Inferior parietal cortex (tissue), 1 donor: ENCODE results near the gene ITGB7.
A peak's percentile ranks its signal among the peaks of the same experiment; 100 is the strongest.

Experiments
- DNase-seq: peaks from one replicate; pipeline ENCODE4 v3.0.0-alpha.2; 2016; ENCODE audit errors: extremely low spot score

The ITGB7 gene

GRCh38 chr12:53231921-53232645, 25.0 kb upstream of the ITGB7 start, which contains the start of gene RARG:
Gene RARG, minus strand, starts transcription at chr12:53232209. Its CDS starts 4,664 bp downstream, at chr12:53227545.
- no peak for DNase-seq

- no peak for DNase-seq
Observed at GRCh38 chr12:53231671-53231920, 24.5 kb upstream of the ITGB7 start.

- no peak for DNase-seq
Observed at GRCh38 chr12:53230108-53230845, 23.2 kb upstream of the ITGB7 start.

DNA sequence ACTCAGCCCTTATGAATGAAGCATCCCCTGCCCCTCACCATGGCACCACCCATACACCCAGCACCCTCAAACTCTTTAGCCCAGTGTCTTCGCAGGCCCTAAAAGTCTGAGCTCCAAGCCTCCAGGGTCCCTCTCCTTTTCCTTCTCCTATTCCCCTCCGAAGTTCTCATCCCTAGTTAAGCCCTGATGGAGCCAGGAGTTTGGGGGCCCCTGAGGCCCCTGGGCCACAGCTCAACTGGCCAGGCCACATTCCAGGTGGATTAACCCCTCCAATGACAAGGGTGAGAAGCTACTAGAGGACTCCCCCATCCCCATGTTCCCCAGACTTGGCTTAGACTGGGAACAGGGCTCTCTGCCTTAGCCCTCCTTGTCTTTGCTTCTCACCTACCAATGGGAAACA, 22.4 kb upstream of the ITGB7 start:
- DNase-seq = no peak

DNA sequence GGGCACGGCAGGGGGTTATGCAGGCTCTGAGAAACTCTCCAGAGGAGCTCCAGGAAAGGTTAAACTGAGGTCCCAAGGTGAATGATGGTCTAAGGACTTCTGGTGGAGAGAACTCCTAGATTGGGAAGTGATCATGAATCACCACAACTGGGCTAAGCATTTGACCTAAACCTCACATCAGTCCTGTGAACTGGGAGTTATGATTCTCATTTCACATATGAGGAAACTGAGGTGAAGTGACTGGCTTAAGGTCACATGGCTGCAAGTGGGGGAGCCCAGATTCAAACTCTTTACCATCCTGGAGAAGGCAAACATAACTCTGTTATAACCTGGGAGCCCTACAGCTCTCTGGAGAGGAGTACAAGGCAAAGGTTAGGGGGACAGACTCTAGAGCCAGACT, 20.8 kb upstream of the ITGB7 start:
- DNase-seq = no peak

GRCh38 chr12:53227341-53227740, 20.3 kb upstream of the ITGB7 start:
- no peak for DNase-seq

DNA sequence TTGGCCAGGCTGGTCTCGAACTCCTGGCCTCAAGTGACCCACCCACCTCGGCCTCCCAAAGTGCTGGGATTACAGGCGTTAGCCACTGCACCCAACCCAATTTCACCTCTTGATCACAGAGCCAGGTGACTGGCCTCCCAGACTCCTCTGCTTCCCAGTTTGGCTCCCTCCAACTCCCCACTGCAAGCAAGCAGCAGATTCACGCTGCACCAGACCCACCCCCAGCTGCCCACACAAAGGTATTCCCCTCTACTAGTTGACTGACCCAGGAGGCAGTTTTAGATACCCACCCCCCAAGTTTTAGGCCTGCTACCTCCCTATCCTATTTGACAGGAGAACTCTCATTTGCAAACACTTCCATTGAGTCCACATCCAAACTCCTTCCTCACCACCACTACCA, 19.8 kb upstream of the ITGB7 start:
- no peak for DNase-seq

DNA sequence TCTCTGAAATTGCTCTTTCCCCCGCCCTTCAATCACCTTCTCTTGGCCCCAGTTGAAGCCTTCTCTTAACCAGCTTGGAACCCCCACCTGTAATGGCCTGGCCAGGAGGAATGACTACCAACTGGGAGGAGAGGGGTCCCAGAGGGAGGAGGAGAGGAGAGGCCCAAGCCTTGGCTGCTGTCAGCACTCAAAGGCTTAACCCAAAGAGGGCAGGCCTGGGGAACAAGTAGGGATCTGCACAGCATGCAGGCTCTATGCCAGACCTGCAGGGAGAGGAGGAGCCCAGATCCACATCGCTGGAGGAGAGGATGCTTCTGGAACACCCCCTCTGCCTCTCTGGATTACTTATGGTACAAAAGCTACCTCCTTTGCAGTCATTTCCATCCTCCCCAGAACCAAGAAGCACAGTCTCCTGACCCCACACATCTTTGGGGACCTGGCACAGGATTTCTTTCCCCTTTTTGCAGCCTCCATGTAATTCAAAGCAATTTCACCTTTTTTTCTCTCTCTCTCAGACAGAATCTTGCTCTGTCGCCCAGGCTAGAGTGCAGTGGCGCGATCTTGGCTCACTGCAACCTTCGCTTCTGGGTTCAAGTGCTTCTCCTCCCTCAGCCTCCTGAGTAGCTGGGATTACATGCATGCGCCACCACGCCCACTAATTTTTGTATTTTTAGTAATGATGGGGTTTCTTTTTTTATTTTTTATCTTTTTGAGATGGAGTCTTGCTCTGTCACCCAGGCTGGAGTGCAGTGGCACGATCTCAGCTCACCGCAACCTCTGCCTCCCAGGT, 18.8 kb upstream of the ITGB7 start:
- no peak for DNase-seq

DNA sequence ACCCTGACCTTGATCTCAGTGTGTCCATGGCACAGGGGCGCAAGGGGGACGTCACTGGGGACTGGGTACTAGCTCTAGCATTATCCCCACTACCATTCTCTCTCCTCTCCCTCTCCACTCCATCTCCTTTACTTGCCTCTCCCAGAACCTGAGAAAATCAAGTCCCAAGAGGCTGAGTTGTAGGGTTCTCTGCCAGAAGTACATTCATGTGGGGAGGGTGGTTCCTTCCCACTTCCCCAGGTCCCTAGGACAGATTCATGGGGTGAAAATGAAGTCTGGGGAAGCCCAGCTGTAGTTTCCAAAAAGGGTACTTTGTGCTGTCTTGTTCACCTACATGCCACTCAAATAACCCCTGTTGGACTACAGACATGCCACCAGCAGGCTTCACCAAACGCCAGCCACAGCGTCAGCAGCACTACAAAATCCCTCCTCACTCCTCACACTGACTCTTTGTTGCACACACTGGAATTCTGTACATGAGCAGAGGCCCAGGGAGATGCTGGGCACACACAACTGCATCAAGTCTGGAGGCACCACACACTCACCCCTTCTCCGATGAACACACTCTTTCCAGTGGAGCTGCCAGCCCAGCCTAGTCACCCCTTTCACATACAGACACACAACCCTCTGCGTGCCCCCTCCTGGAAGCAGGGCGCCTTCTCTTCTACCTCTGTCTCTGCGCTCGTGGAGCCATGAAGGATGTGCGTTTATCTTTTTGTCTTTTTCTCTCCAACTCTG, 18.0 kb upstream of the ITGB7 start:
- no peak for DNase-seq

GRCh38 chr12:53224061-53224896, 17.2 kb upstream of the ITGB7 start:
- no peak for DNase-seq

DNA sequence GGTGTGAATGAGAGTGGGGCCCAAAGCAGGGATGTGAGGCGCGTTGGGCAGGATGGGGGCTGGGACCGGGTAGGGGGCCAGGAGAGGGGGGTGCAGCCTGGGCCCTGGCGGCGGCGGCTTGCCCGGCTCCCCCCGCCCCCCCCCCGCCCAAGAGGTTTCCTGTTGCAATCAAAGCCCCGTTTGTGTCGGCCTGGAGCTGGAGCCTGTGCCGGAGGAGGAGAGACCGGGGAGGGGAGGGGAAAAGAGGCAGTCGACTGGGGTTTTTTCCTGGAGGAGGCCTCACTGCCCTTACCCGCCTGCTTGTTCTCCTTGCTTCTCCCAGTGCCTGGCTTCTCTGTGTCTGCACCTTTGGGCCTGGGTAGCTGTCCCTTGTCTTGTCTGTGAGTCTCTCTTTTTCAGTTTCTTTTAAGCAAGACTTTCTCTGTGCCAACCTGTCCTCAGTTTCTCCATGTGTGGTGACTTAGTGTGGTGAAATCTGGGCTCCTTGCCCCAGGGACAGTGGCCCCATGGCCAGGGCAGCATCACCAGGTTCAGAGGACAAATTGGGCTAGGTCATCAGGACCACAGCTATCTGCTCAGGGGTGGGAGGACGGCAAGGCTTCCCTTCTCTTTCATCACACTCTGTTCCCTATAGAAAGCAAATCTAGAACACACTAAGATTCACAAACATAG, 16.5 kb upstream of the ITGB7 start:
- DNase-seq = no peak

GRCh38 chr12:53222806-53223261, 15.8 kb upstream of the ITGB7 start:
- no peak for DNase-seq

GRCh38 chr12:53222170-53222721, 15.2 kb upstream of the ITGB7 start:
- no peak for DNase-seq

DNA sequence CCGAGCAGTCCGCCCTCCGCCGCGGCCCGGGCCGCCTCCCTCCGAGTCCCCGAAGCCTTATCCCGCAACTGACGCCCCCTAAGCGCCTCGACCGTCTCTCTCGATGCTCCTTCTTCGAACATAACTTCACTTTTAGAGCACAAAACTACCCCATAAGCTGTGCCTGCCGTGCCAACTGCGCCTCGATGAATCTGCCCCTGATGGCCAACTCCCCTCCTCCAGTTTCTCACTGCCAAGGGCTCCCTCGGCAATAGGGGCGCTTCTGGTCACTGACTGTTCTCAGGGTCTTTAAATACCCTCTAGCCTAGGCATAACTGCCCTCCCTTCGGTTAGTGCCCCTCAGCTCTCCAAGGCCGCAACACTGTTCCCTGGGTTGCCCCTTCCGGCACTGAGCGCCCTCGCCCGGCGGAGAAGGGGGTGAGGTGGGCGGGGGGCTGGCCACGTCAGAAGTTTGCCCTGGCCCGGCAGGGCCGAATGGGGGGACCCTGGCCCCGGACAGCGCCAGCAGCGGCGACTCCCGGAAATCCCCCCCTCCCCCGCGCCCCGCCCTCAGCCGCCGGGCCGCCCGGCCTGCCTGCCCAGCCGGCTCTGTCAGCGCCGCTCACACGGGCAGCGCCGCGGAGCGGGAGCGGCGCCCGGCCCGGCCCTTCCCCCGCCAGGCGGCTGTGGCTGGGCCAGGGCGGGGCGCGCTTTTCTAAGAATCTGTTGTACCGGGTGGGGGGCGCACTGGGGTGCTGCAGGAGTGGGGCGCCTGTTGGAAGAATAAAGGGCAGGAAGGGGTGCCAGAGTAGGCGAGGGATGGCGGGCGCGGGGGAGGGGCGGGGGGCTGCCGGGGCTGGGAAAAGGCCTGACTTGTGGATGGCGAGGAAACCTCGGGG, 14.4 kb upstream of the ITGB7 start:
- no peak for DNase-seq

DNA sequence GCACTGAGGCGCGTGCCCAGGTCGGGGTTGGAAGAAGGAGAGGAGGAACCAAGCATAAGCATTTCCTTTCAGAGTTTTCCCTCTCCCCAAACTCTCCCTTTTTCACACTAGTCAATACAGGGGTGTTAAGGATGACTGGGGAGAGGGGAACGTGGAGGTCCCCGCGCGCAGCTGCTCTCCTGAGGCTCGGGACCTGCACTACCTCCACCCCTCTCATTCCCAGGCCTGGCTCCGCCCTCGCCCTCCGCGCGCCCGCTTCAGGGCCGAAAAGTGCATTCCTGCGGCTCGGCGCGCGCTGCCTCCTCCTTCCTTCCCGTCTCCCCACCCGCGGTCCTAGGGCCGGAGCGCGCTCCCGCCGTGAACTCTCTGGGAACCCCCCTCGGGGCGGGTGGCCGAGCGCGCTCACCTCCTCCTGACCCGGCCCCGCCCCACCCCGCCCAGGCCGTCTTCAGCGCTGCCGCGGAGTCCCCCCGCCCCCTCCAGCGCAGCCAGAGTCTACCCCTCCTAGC, 13.7 kb upstream of the ITGB7 start:
- peak; percentile 66 for DNase-seq

GRCh38 chr12:53219956-53220693, 13.1 kb upstream of the ITGB7 start:
- DNase-seq = peak; percentile 66

- DNase-seq = no peak
Observed at GRCh38 chr12:53219292-53219955, 12.4 kb upstream of the ITGB7 start.
